HEK293 (cell line): ENCODE measurements around the gene MSH2.

ENCODE experiments used
- ATF2 ChIP-seq: fragments of 450-650 bp; formaldehyde crosslinking; IDR thresholded peaks from 2 replicates; pipeline ENCODE4 v1.5.1; 2016; ENCODE audit warnings: missing biosample characterization, missing genetic modification characterization, low read depth
- CTCF ChIP-seq: fragments of 450-650 bp; formaldehyde crosslinking; IDR thresholded peaks from 2 replicates; pipeline ENCODE4 v1.5.1; 2016; ENCODE audit warnings: missing biosample characterization, missing genetic modification characterization
- IKZF3 ChIP-seq: fragments of 450-650 bp; IDR thresholded peaks from 2 replicates; pipeline ENCODE4 v1.5.0; 2018; ENCODE audit warnings: missing biosample characterization, mild to moderate bottlenecking, missing genetic modification characterization, moderate library complexity
- KLF10 ChIP-seq: fragments of 450-650 bp; IDR thresholded peaks from 2 replicates; pipeline ENCODE4 v1.5.1; 2018; ENCODE audit warnings: missing biosample characterization, mild to moderate bottlenecking, missing genetic modification characterization
- KLF9 ChIP-seq: fragments of 450-650 bp; formaldehyde crosslinking; IDR thresholded peaks from 2 replicates; pipeline ENCODE4 v1.5.1; 2016; ENCODE audit warnings: missing biosample characterization, missing genetic modification characterization, low read depth
- TCF7L2 ChIP-seq: IDR thresholded peaks from 2 replicates; pipeline ENCODE4 v1.6.1; 2011; ENCODE audit warnings: low read depth, mild to moderate bottlenecking, inconsistent platforms, low read length, moderate library complexity, borderline replicate concordance
- TRIM28 ChIP-seq: IDR thresholded peaks from 2 replicates; pipeline ENCODE4 v1.6.1; 2011; ENCODE audit warnings: low read length, control low read depth, borderline replicate concordance
- YY1 ChIP-seq: fragments of 450-650 bp; formaldehyde crosslinking; IDR thresholded peaks from 2 replicates; pipeline ENCODE4 v1.5.1; 2018; ENCODE audit warnings: missing biosample characterization, missing genetic modification characterization
- ZNF37A ChIP-seq: fragments of 450-650 bp; IDR thresholded peaks from 2 replicates; pipeline ENCODE4 v1.5.1; 2018; ENCODE audit warnings: missing biosample characterization, missing genetic modification characterization
- TF ChIP-seq, protein P1 (sequence below): fragments of 450-650 bp; formaldehyde crosslinking; IDR thresholded peaks from 2 replicates; pipeline ENCODE4 v1.5.1; 2016; ENCODE audit warnings: missing biosample characterization, missing genetic modification characterization

DNA sequence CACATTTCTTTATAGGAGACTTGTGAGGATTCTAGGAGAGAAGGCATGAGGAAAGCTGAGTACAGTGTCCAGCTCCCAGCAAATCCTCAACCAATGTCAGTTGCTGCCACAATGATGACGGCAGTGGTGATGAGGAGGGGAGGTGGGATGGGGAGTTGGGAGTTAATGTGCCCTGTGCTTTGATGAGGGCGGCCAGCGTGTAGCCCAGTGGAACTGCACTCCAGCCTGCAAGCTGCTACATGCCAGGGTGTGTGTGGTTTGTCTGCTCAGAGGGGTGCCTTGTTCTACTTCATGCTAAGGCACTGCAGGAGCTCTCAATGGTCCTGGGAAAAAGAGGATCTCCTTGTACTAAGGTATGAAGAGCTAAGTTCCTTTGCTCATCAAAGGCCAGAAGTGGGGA is 96.1 kb downstream of the MSH2 start:
- TF ChIP-seq CTCF (no peak), KLF10 (tag by site-specific recombination) (no peak), KLF9 (no peak), TCF7L2 (no peak), YY1 (no peak), ZNF37A (tag by site-specific recombination) (no peak), IKZF3 (tag by site-specific recombination) (no peak), ATF2 (tag by site-specific recombination) (no peak), TRIM28 (no peak)
- TF ChIP-seq, protein P1, sequence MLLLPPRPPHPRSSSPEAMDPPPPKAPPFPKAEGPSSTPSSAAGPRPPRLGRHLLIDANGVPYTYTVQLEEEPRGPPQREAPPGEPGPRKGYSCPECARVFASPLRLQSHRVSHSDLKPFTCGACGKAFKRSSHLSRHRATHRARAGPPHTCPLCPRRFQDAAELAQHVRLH (tag by site-specific recombination) = no peak
